ENCODE data around the gene CRY1.

CRY1 gene

GRCh38 chr12:106960443-106960842 lies 132.9 kb downstream of the CRY1 start:
- no peak for DNase-seq (ENCODE audit: low spot score)

GRCh38 chr12:106957583-106957982 lies 135.8 kb downstream of the CRY1 start:
- no peak for DNase-seq (ENCODE audit: low spot score)

DNA sequence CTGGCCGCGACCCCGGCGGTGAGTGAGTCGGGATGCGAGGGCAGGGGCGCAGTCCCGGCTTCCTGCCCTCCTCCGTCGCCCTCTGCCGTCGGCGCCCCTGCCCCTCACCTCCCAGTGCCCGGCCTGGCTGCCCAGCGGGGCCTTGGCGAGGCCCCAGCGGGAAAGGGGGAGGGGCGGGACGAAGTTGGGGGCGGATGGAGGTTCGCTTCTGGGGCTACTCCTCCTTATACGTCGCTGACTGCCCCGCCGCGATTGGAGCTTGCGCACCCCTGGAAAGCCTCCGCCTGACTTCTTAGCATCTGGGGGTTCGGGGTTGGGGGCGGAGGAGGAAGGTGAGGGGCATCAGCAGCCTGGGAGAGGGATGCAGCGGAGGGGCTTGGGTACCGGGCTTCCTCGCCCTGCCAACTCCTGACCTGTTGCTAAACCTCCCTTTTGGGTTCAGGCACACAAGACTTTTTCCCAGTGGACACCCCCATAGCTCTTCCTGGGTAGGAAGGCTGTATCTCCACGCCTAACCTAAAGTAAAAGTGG lies 137.2 kb downstream of the CRY1 start:
- peak; percentile 36 for DNase-seq (ENCODE audit: low spot score)

GRCh38 chr12:106955377-106956047 lies 137.8 kb downstream of the CRY1 start, which contains the start of gene TMEM263:
Gene TMEM263, plus strand, starts transcription at chr12:106955907. Its CDS starts 11,210 bp downstream, at chr12:106967117.
- peak; percentile 96 for DNase-seq (ENCODE audit: low spot score)

- DNase-seq (ENCODE audit: low spot score) = no peak
These were observed 138.6 kb downstream of the CRY1 start for GRCh38 chr12:106954462-106955376.

DNA sequence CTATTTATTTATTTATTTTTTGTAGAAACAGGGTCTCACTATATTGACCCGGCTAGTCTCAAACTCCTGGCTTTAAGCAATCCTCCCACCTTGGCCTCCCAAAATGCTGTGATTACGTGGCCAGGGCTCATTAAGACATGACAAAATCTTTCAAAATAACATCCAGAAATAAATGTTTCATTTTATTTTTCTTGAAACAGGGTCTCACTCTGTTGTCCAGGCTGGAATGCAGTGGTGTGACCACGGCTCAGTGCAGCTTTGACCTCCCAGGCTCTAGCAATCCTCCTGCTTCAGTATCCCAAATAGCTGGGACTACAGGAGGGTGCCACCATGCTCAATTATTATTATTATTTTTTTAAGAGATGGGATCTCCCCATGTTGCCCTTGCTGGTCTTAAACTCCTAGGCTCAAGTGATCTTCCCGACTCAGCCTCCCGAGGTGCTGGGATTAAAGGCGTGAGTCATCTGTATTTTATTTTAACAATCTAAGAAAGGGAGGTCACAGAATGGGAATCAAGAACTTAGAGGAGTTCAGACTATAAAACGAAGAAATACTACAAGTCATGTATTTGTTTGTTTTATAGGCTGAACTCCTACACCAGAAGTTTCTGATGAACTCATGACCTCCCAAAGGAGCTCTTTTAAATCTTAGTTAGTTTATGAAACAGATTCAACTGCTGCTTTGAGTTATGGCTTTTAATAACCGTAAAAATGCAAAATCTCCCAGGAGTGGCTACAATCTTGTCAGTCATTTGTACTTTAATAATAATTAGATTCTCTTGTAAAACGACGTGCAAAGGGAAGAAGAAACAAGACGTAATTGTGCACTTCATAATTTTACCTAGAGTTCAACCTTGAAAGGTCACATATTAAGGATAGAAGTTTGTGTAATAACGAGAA lies 139.7 kb downstream of the CRY1 start:
- no peak for DNase-seq (ENCODE audit: low spot score)

- no peak for DNase-seq (ENCODE audit: low spot score)
These were observed 142.8 kb downstream of the CRY1 start for GRCh38 chr12:106950591-106950990.

GRCh38 chr12:106947461-106947860 lies 145.9 kb downstream of the CRY1 start:
- no peak for DNase-seq (ENCODE audit: low spot score)

DNA sequence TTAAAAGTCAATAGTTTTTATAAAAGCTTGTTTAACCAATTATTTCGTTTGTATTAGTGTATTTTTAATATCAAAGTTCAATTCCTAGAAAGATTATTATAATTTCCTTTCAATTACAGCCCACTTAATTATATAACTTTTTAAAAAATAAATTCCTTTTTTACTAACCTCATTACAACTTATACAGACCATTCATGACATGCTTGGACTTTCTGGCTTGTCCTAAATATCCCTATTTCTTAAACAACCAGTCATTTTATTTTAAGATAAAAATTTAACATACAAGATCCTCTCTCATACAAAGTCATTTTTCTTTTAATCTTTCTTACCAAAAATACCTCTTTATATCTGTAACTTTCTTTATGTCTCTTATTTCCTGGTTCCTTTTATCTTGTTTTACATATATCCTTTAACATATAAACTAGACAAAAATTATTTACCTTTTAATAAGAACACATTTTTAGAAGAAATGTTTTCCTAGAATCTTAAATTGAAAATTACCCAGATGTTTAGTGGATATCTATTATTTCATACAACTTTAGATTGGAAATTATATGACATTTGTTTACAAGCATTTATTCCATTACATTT lies 148.0 kb downstream of the CRY1 start:
- no peak for DNase-seq (ENCODE audit: low spot score)

- DNase-seq (ENCODE audit: low spot score) = no peak
These were observed 150.6 kb downstream of the CRY1 start for GRCh38 chr12:106942775-106943174.

GRCh38 chr12:106941481-106942156 lies 151.7 kb downstream of the CRY1 start:
- DNase-seq (ENCODE audit: low spot score) = no peak
